A673 (cell line): ENCODE measurements around the gene THSD4. TPM values are rescaled to one million over a fixed set of nuclear protein-coding genes. Genes with fewer than 3 reads are reported as not detected.

ENCODE experiments used
- BruUV-seq: library from RNA; stranded (reverse); fragments of 400-500 nt; replicated peaks from 2 replicates; lab custom pipeline; 2021; lab: Mats Ljungman, UMichigan
- CTCF ChIA-PET: fragments of 300-600 bp; sonication (Branson Sonifier 250); formaldehyde crosslinking; loops from one replicate; lab custom pipeline; 2022; ENCODE audit warnings: antibody characterized with exemption; lab: Charles Lee
- POLR2A ChIA-PET: fragments of 300-600 bp; sonication (Branson Sonifier 250); formaldehyde crosslinking; loops from one replicate; lab custom pipeline; 2022; ENCODE audit warnings: antibody characterized with exemption; ENCODE audit not compliant: low non-redundant PET; lab: Charles Lee
- DNase-seq: peaks from one replicate; pipeline ENCODE4 v3.0.0-alpha.2; 2015; ENCODE audit warnings: low spot score
- H3K27ac ChIP-seq: fragments of 200-600 bp; sonication (generic); 2 replicates; pipeline ENCODE4 v1.5.1; 2016; ENCODE audit warnings: mixed run types, low read depth, mild to moderate bottlenecking, mixed read lengths, antibody characterized with exemption, low read length; ENCODE audit not compliant: poor library complexity, severe bottlenecking
- H3K27me3 ChIP-seq: fragments of 200-600 bp; sonication (generic); replicated peaks from 2 replicates; pipeline ENCODE4 v1.6.1; 2017; ENCODE audit warnings: mixed run types, low read depth, mild to moderate bottlenecking, mixed read lengths, antibody characterized with exemption, low read length; ENCODE audit not compliant: insufficient read depth, poor library complexity
- H3K36me3 ChIP-seq: fragments of 200-600 bp; sonication (generic); 2 replicates; pipeline ENCODE4 v1.6.1; 2016; ENCODE audit warnings: mixed run types, mild to moderate bottlenecking, mixed read lengths, antibody characterized with exemption, low read length; ENCODE audit not compliant: insufficient read depth, poor library complexity, severe bottlenecking
- H3K4me1 ChIP-seq: fragments of 200-600 bp; sonication (generic); 2 replicates; pipeline ENCODE4 v1.6.1; 2017; ENCODE audit warnings: mixed run types, mild to moderate bottlenecking, mixed read lengths, antibody characterized with exemption, low read length; ENCODE audit not compliant: insufficient read depth, poor library complexity, severe bottlenecking
- H3K4me3 ChIP-seq: fragments of 200-600 bp; sonication (generic); 2 replicates; pipeline ENCODE4 v1.5.1; 2016; ENCODE audit warnings: low read depth, mixed run types, mild to moderate bottlenecking, mixed read lengths, low read length; ENCODE audit not compliant: poor library complexity, severe bottlenecking
- H3K9me3 ChIP-seq: fragments of 200-600 bp; sonication (generic); 2 replicates; pipeline ENCODE4 v1.6.1; 2016; ENCODE audit warnings: mixed run types, low read depth, mild to moderate bottlenecking, mixed read lengths, antibody characterized with exemption, low read length; ENCODE audit not compliant: poor library complexity, severe bottlenecking
- CTCF ChIP-seq: fragments of 300-800, 200-600 bp; sonication (generic); conservative IDR thresholded peaks from 2 replicates; pipeline ENCODE4 v1.5.1; 2017; ENCODE audit warnings: low read depth, mild to moderate bottlenecking, antibody characterized with exemption, low read length, moderate library complexity, mixed read lengths
- EZH2 ChIP-seq: fragments of 200-600 bp; sonication (generic); IDR thresholded peaks from 2 replicates; pipeline ENCODE4 v1.6.1; 2017; ENCODE audit warnings: borderline replicate concordance, low read depth, mild to moderate bottlenecking, mixed read lengths, antibody characterized with exemption, low read length; ENCODE audit not compliant: poor library complexity, severe bottlenecking
- intact Hi-C: fragments of 100-400 bp; cut with micrococcal nuclease; formaldehyde crosslinking; loops from one replicate; pipeline ENCODE4 v1.10.0; 2022; ENCODE audit not compliant: unreplicated experiment
- total RNA-seq: library from RNA; stranded (reverse); gene quantifications from 2 replicates; pipeline ENCODE4 v1.2.3, GENCODE V29; 2021

Gene THSD4
- total RNA-seq, 1 experiment from 2014 or later = 2.4 TPM

- Histone ChIP-seq H3K27me3 (peaks cover 19% of the 10 kb centered on the region), H3K4me3 (no peak overlapping the region), H3K9me3 (no peaks in the 10 kb centered on the region), H3K36me3 (no peaks in the 10 kb centered on the region), H3K27ac (no peak overlapping the region), H3K4me1 (no peaks in the 10 kb centered on the region)
- intact Hi-C loops = no loop called here
- DNase-seq = no peak
- BruUV-seq = no TSS peak
- POLR2A ChIA-PET = no interaction called here
- TF ChIP-seq EZH2 = no peak
- TF ChIP-seq CTCF = no peak
- CTCF ChIA-PET = no interaction called here
Measured at GRCh38 chr15:71662306-71662705, 547.0 kb downstream of the THSD4 start.

- DNase-seq = no peak
- POLR2A ChIA-PET = no interaction called here
- Histone ChIP-seq H3K27me3 (peaks cover 35% of the 10 kb centered on the region), H3K27ac (no peak overlapping the region), H3K36me3 (no peaks in the 10 kb centered on the region), H3K4me3 (no peak overlapping the region), H3K9me3 (no peaks in the 10 kb centered on the region), H3K4me1 (no peaks in the 10 kb centered on the region)
- BruUV-seq = no TSS peak
- CTCF ChIA-PET = no interaction called here
- TF ChIP-seq EZH2 (no peak), CTCF (no peak)
- intact Hi-C loops = no loop called here
Measured at GRCh38 chr15:71664622-71665021, 549.4 kb downstream of the THSD4 start.

- no peaks in the 10 kb centered on the region for H3K36me3 ChIP-seq
- no peaks in the 10 kb centered on the region for H3K9me3 ChIP-seq
- no peak for TF ChIP-seq EZH2
- no peak for TF ChIP-seq CTCF
- H3K4me3 ChIP-seq = no peak overlapping the region
- CTCF ChIA-PET = interaction anchor here (0.5 kb wide), 1 partner anchor 77 kb away, joined by 5 read pairs; no protein-coding TSS in a partner anchor
- no TSS peak for BruUV-seq
- no peaks in the 10 kb centered on the region for H3K4me1 ChIP-seq
- DNase-seq = no peak
- no peak overlapping the region for H3K27ac ChIP-seq
- POLR2A ChIA-PET = no interaction called here
- intact Hi-C loops = no loop called here
- peaks cover 27% of the 10 kb centered on the region for H3K27me3 ChIP-seq
Measured at GRCh38 chr15:71666763-71667620, 551.7 kb downstream of the THSD4 start.
